ENCODE data around the gene PBX3. TPM values are rescaled to one million over a fixed set of nuclear protein-coding genes. Genes with fewer than 3 reads are reported as not detected.

The PBX3 gene
- polyA plus RNA-seq, 1 donor: 20.3 TPM

DNA sequence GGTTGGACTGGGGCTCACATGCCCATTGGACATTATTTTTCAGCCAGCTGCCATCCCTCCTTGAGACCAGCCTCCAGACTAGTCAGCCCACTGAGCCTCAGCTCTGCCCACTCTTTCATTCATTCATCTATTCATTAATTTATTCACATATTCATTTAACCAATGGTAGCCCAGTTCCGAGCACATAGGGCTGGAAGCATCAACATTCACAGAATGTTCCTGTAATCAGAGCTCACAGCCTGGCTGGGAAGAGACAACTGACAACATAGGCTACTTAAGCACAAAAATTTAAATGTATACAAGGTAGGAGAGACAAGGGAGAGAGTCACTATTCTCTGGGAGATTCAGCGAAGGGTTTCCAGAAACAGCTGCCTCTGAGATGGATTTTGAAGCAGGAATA lies 17.0 kb upstream of the PBX3 start:
- 100% methylated on average over 1 of the region's 2 CpGs for WGBS (ENCODE audit: insufficient coverage, low lambda C conversion rate)
- H3K4me3 ChIP-seq (ENCODE audit: low read length): no peak overlapping the region
- no peak overlapping the region for H3K27ac ChIP-seq (ENCODE audit: low read length)
- H3K36me3 ChIP-seq (ENCODE audit: control insufficient read depth, insufficient read depth, low read length): no peaks in the 10 kb centered on the region
- no peaks in the 10 kb centered on the region for H3K4me1 ChIP-seq (ENCODE audit: control insufficient read depth, insufficient read depth, low read length)
- DNase-seq: no peak
- peaks cover 5% of the 10 kb centered on the region for H3K27me3 ChIP-seq (ENCODE audit: control insufficient read depth, insufficient read depth, low read length)
- no peaks in the 10 kb centered on the region for H3K9me3 ChIP-seq (ENCODE audit: control insufficient read depth, low read depth, low read length)

DNA sequence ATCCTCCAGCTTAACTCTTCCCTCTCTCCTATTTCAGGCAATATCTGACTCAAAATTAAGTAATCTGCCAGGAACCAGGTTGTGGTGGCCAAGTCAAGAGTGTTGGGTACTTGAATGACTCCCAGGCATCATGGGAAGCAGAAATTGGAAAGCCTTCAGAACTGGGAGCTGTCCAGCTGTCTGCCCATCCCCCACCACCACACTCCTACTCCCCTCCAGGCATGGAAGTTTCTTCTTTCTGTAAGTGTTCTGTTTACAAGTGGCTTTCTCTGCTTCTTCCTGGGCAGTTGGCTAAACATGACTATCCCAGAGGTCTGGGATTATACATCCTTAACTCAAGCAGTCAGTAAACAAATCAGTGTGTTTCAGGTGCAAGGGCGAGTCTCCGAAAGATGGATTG lies 14.6 kb upstream of the PBX3 start:
- H3K36me3 ChIP-seq (ENCODE audit: control insufficient read depth, insufficient read depth, low read length): no peaks in the 10 kb centered on the region
- no peak overlapping the region for H3K4me3 ChIP-seq (ENCODE audit: low read length)
- DNase-seq: no peak
- H3K27me3 ChIP-seq (ENCODE audit: control insufficient read depth, insufficient read depth, low read length): peaks cover 5% of the 10 kb centered on the region
- WGBS (ENCODE audit: insufficient coverage, low lambda C conversion rate): no CpG with 5 or more reads among the region's 2 CpGs
- no peak overlapping the region for H3K27ac ChIP-seq (ENCODE audit: low read length)
- no peaks in the 10 kb centered on the region for H3K4me1 ChIP-seq (ENCODE audit: control insufficient read depth, insufficient read depth, low read length)
- H3K9me3 ChIP-seq (ENCODE audit: control insufficient read depth, low read depth, low read length): no peaks in the 10 kb centered on the region

DNA sequence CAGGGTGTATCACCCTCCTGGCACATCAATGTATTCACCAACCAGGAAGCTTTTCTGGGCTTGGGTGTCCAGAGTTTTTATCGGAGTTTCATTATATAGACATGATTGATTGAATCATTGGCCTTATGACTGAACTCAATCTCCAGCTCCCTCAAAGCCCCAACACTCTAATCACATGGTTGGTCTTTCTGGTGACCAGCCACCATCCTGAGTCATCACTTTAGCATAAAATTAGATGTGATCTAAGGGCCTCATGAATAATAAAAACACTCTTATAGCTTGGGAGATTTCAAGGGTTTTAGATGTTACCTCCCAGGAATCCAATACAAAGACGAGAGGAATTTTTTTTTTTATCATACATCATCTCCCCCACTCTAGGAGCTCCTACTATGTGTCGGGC lies 7.7 kb upstream of the PBX3 start:
- Histone ChIP-seq H3K4me3 (ENCODE audit: low read length) (no peak overlapping the region), H3K27me3 (ENCODE audit: control insufficient read depth, insufficient read depth, low read length) (peaks cover 16% of the 10 kb centered on the region), H3K27ac (ENCODE audit: low read length) (no peak overlapping the region), H3K9me3 (ENCODE audit: control insufficient read depth, low read depth, low read length) (no peaks in the 10 kb centered on the region), H3K4me1 (ENCODE audit: control insufficient read depth, insufficient read depth, low read length) (no peaks in the 10 kb centered on the region), H3K36me3 (ENCODE audit: control insufficient read depth, insufficient read depth, low read length) (no peaks in the 10 kb centered on the region)
- no peak for DNase-seq
- WGBS (ENCODE audit: insufficient coverage, low lambda C conversion rate): 100% methylated on average over 1 of the region's 3 CpGs

DNA sequence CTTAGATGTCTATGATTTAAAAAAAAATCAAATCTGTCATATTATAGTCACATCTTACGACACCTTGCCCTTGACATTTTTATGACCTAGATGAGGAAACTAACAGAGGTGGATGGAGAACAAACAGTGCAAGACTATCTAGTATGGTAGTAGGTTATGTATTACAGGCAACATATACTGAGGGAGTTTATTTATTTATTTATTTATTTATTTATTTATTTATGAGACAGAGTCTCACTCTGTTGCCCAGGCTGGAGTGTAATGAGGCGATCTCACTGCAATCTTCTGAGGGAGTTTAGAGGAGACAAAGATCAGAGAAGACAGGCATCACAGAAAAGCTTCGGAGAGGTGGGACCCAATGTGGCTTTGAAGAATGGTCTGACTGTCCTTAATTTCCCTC lies 4.5 kb upstream of the PBX3 start:
- 40% methylated on average over 1 of the region's 3 CpGs for WGBS (ENCODE audit: insufficient coverage, low lambda C conversion rate)
- Histone ChIP-seq H3K9me3 (ENCODE audit: control insufficient read depth, low read depth, low read length) (peaks cover 5% of the 10 kb centered on the region), H3K4me1 (ENCODE audit: control insufficient read depth, insufficient read depth, low read length) (peaks cover 8% of the 10 kb centered on the region), H3K4me3 (ENCODE audit: low read length) (no peak overlapping the region), H3K36me3 (ENCODE audit: control insufficient read depth, insufficient read depth, low read length) (no peaks in the 10 kb centered on the region), H3K27ac (ENCODE audit: low read length) (no peak overlapping the region), H3K27me3 (ENCODE audit: control insufficient read depth, insufficient read depth, low read length) (peaks cover 31% of the 10 kb centered on the region)
- DNase-seq: no peak

DNA sequence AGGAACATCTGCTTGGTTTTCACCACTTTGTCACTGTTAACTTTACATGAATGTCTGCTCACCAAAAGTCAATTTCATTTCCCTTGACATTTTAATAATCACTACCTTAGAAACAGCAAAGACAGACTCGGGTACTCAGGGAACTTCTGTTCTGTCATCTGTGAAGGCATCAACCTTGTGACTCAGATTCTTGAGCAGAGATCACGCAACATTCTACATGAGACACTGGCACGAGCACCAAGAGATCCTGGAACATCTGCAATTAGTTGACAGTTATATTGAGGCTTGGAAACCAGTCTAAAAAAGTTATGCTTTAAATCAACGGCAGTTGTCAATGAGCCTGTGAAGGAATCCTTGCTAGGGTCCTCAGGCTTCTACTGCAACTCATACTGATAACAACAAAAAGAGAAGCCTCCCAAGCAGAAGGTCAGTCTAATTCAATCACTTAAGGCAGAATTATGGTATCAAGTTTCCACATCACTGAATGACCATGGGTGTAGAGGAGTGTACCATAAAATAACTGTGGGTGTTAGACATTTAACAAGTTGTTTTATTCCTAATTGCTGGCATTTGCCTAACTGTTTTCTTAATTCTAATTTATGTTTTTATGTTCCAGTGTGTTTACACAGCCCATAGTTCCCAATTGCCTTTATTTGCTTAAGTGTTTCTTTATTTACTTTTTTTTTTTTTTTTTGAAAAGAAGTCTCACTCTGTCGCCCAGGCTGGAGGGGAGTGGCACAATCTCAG lies 3.3 kb upstream of the PBX3 start:
- no CpG with 5 or more reads among the region's 5 CpGs for WGBS (ENCODE audit: insufficient coverage, low lambda C conversion rate)
- Histone ChIP-seq H3K27ac (ENCODE audit: low read length) (no peak overlapping the region), H3K4me3 (ENCODE audit: low read length) (no peak overlapping the region), H3K36me3 (ENCODE audit: control insufficient read depth, insufficient read depth, low read length) (no peaks in the 10 kb centered on the region), H3K9me3 (ENCODE audit: control insufficient read depth, low read depth, low read length) (peaks cover 5% of the 10 kb centered on the region), H3K4me1 (ENCODE audit: control insufficient read depth, insufficient read depth, low read length) (peaks cover 11% of the 10 kb centered on the region), H3K27me3 (ENCODE audit: control insufficient read depth, insufficient read depth, low read length) (peaks cover 38% of the 10 kb centered on the region)
- DNase-seq: no peak

DNA sequence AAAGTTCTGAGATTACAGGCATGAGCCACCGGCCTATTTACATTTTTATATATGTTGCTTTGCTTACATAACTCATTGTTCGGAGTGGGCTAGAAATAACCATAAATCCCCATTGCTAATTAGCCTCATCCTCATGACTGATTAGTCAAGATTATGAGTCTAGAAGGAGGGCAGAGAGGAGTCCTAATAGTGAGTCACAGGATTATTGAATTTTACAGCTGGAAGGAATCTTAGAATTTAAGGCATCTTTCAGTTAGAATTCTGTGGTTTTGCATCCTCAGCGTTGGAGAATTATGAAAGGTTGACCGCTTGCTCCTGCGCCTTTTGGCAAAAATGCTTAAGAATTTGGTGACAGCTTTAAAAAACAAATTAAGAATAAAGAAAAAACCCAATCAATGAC lies 2.6 kb upstream of the PBX3 start:
- no peak for DNase-seq
- H3K9me3 ChIP-seq (ENCODE audit: control insufficient read depth, low read depth, low read length): peaks cover 5% of the 10 kb centered on the region
- no peak overlapping the region for H3K4me3 ChIP-seq (ENCODE audit: low read length)
- 100% methylated on average over 1 of the region's 5 CpGs for WGBS (ENCODE audit: insufficient coverage, low lambda C conversion rate)
- H3K36me3 ChIP-seq (ENCODE audit: control insufficient read depth, insufficient read depth, low read length): no peaks in the 10 kb centered on the region
- H3K27ac ChIP-seq (ENCODE audit: low read length): no peak overlapping the region
- peaks cover 39% of the 10 kb centered on the region for H3K27me3 ChIP-seq (ENCODE audit: control insufficient read depth, insufficient read depth, low read length)
- H3K4me1 ChIP-seq (ENCODE audit: control insufficient read depth, insufficient read depth, low read length): peaks cover 11% of the 10 kb centered on the region

DNA sequence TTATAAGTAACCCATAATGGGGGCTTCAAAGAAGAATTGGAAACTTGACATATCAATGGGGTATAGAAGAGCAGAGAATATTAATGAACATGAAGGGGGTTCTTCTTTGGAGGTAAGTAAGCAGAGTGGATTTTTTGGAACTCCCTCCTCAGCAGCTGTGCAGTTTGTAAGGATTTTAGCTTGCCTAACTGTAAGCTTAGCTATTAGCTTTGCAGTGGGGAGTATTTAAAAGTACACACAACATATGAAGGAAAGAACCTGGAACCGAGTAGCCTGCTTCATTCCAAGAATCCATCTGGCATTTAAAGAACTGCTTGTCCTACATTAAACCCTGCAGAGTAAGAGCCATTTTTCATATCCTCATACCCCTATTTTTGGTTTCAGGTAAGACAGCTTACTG lies 2.2 kb upstream of the PBX3 start:
- Histone ChIP-seq H3K36me3 (ENCODE audit: control insufficient read depth, insufficient read depth, low read length) (no peaks in the 10 kb centered on the region), H3K4me3 (ENCODE audit: low read length) (no peak overlapping the region), H3K27me3 (ENCODE audit: control insufficient read depth, insufficient read depth, low read length) (peaks cover 40% of the 10 kb centered on the region), H3K27ac (ENCODE audit: low read length) (no peak overlapping the region), H3K9me3 (ENCODE audit: control insufficient read depth, low read depth, low read length) (peaks cover 5% of the 10 kb centered on the region), H3K4me1 (ENCODE audit: control insufficient read depth, insufficient read depth, low read length) (peaks cover 11% of the 10 kb centered on the region)
- WGBS (ENCODE audit: insufficient coverage, low lambda C conversion rate): no CpG with 5 or more reads among the region's 1 CpG
- DNase-seq: no peak

DNA sequence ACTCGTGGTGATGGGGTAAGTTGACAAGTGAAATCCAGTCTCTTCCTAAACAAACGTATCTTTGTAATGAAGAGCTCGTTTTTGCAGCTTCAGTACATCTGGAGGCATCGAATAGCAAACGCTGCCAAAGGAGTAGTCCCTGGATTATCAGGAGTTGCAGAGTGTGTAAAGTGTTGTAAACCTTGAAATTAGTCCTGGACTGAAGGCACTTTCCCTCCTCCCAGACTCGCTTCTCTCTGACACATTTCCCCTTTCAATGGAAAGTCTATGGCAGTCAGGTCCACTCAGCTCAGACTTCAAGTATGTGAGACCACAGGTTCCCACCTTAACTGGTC lies 1.5 kb upstream of the PBX3 start:
- Histone ChIP-seq H3K27ac (ENCODE audit: low read length) (peak overlapping the region; percentile 66), H3K36me3 (ENCODE audit: control insufficient read depth, insufficient read depth, low read length) (no peaks in the 10 kb centered on the region), H3K9me3 (ENCODE audit: control insufficient read depth, low read depth, low read length) (peaks cover 5% of the 10 kb centered on the region), H3K4me3 (ENCODE audit: low read length) (peak overlapping the region; percentile 62), H3K4me1 (ENCODE audit: control insufficient read depth, insufficient read depth, low read length) (peaks cover 11% of the 10 kb centered on the region), H3K27me3 (ENCODE audit: control insufficient read depth, insufficient read depth, low read length) (peaks cover 44% of the 10 kb centered on the region)
- no peak for DNase-seq
- 19% methylated on average over 4 of the region's 6 CpGs for WGBS (ENCODE audit: insufficient coverage, low lambda C conversion rate)

DNA sequence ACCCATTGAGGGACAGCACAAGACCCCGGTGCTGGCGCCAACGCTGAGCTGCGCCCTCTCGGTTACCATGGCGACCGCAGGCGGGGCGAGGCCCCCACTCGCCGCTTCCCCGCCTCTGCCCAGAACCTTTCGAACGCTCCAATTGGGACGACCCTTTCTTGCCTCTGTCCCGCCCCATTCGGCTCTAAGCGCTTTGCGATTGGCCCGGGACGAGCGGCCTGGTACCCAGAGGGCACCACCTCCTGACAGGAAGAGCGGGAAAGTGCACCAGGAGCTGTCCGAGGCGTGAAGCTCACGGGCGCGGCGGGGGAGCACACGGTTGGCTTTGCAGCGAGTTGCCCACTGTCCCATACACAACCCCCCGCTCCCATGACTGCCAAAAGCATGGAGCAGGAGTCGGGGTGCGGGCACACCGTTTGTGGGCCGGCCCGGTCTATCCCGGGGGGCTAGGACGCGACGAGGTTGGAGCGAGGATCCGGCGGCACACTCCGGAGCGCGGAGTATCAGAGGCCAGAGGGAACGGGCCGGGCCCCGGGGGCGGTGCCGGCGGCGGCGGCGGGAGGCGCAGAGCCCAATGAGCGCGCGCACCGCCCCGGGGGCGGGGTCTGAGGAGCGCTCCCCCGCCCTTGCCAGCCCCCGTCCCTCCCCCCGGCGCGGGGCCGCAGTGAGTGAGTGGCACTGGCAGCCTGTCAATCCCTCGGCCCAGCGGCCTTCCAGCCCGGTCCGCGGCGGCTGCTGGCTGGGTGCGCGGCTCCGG lies 978 bp upstream of the PBX3 start:
- no CpG with 5 or more reads among the region's 79 CpGs for WGBS (ENCODE audit: insufficient coverage, low lambda C conversion rate)
- Histone ChIP-seq H3K9me3 (ENCODE audit: control insufficient read depth, low read depth, low read length) (peaks cover 5% of the 10 kb centered on the region), H3K36me3 (ENCODE audit: control insufficient read depth, insufficient read depth, low read length) (no peaks in the 10 kb centered on the region), H3K4me1 (ENCODE audit: control insufficient read depth, insufficient read depth, low read length) (peaks cover 11% of the 10 kb centered on the region), H3K27ac (ENCODE audit: low read length) (peak overlapping the region; percentile 66), H3K4me3 (ENCODE audit: low read length) (peak overlapping the region; percentile 62), H3K27me3 (ENCODE audit: control insufficient read depth, insufficient read depth, low read length) (peaks cover 44% of the 10 kb centered on the region)
- DNase-seq: peak; percentile 87 to 94

DNA sequence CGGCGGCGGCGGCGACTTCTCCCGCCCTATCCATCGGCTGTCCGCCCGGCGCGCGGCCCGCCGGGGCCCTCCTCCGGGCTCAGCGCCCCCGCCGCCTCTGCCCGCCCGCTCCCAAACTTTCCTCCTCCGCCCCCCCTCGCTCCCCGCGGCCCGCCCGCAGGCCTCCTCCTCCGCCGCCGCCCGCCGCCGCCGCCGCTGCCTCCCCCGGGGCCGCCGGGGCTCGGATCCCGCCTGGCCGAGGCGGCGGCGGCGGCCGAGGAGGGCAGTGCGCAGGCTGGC lies 460 bp upstream of the PBX3 start:
- no peaks in the 10 kb centered on the region for H3K36me3 ChIP-seq (ENCODE audit: control insufficient read depth, insufficient read depth, low read length)
- peaks cover 5% of the 10 kb centered on the region for H3K9me3 ChIP-seq (ENCODE audit: control insufficient read depth, low read depth, low read length)
- H3K4me1 ChIP-seq (ENCODE audit: control insufficient read depth, insufficient read depth, low read length): peaks cover 11% of the 10 kb centered on the region
- H3K27ac ChIP-seq (ENCODE audit: low read length): no peak overlapping the region
- WGBS (ENCODE audit: insufficient coverage, low lambda C conversion rate): no CpG with 5 or more reads among the region's 46 CpGs
- DNase-seq: no peak
- no peak overlapping the region for H3K4me3 ChIP-seq (ENCODE audit: low read length)
- H3K27me3 ChIP-seq (ENCODE audit: control insufficient read depth, insufficient read depth, low read length): peaks cover 40% of the 10 kb centered on the region

Measured in large intestine (tissue), 3 donors.